Mucosa of descending colon (tissue), 3 donors: Measurements from ENCODE around the gene ZNF792. TPM values are rescaled to one million over a fixed set of nuclear protein-coding genes. Genes with fewer than 3 reads are reported as not detected.
"Not testable (repeated sequence)": the region's sequence is repeated elsewhere in the genome, so short reads cannot be mapped to it uniquely, and the experiment has no call there.

Source experiments
- ATAC-seq: fragments of 200-7000 bp; cut with Tn5 transposase; one replicate; pipeline ENCODE4 v1.9.1; 2020; ENCODE audit warnings: mild to moderate bottlenecking, moderate library complexity
- DNase-seq, 3 donors: peaks; one replicate each; pipeline ENCODE4 v3.0.0-alpha.2; 2020
- H3K36me3 ChIP-seq: fragments of 200-600 bp; one replicate; pipeline ENCODE4 v1.8.0; 2021; ENCODE audit warnings: low read depth, mild to moderate bottlenecking
- H3K4me1 ChIP-seq: fragments of 200-600 bp; one replicate; pipeline ENCODE4 v1.8.0; 2021; ENCODE audit warnings: low read depth, mild to moderate bottlenecking
- H3K4me3 ChIP-seq: fragments of 200-600 bp; one replicate; pipeline ENCODE4 v1.8.0; 2021; ENCODE audit warnings: mild to moderate bottlenecking
- H3K9me3 ChIP-seq: fragments of 200-600 bp; one replicate; pipeline ENCODE4 v1.8.0; 2021; ENCODE audit warnings: mild to moderate bottlenecking
- CTCF ChIP-seq: fragments of 200-600 bp; IDR thresholded peaks from one replicate; pipeline ENCODE4 v1.8.0; 2022; ENCODE audit warnings: antibody characterized with exemption, mild to moderate bottlenecking
- intact Hi-C, 2 donors: fragments of 100-400 bp; cut with DNase I in 1 of 2; cut with micrococcal nuclease in 1 of 2; formaldehyde crosslinking; loops; one replicate each; pipeline versions ENCODE4 v1.11.0 to v1.11.1; 2022; cut with DNase I, micrococcal nuclease
- total RNA-seq, 3 donors: library from RNA; stranded (reverse); fragmentation: NEBNext Ultra II Directional in 2 of 3; extraction: Animal tissue kit (Norgen Biotek cat#: 25700) in 2 of 3; gene quantifications; one replicate each; pipeline versions ENCODE4 v1.2.1 to v1.2.4, GENCODE V29; 2021 to 2023
- donor health status: DM: no; HTN: no; CAD: no; lungs with moderate emphysema.
- donor health status: DM: no; HTN: no; CAD: no.
- donor health status: DM: no; HTN: yes; CAD: no.

Gene ZNF792
- total RNA-seq, 3 donors from 2014 or later = 5.4 to 7.6 (median 6.7) TPM

- Histone ChIP-seq H3K4me1 (peaks cover 48% of the 10 kb centered on the region), H3K9me3 (no peaks in the 10 kb centered on the region), H3K36me3 (no peaks in the 10 kb centered on the region), H3K4me3 (peak within 1 kb of the TSS; percentile 59)
- ATAC-seq = peak; percentile 78
- peak; percentile 80 to 94 (median 87) for DNase-seq
- intact Hi-C loops = no loop called here
- TF ChIP-seq CTCF = no peak
These were observed 35.7 kb upstream of the ZNF792 start, which contains the start of gene GRAMD1A for GRCh38 chr19:34999498-35000337. GRAMD1A (plus strand) TSS chr19:35000323; CDS start chr19:35000479, 156 bp downstream.

GRCh38 chr19:34998777-34999497 lies 34.9 kb upstream of the ZNF792 start:
- no peak for ATAC-seq
- TF ChIP-seq CTCF = no peak
- H3K9me3 ChIP-seq = no peaks in the 10 kb centered on the region
- no peaks in the 10 kb centered on the region for H3K36me3 ChIP-seq
- no peak overlapping the region for H3K4me3 ChIP-seq
- intact Hi-C loops = no loop called here
- DNase-seq = peak in 1 of 3 donors; percentile 39
- H3K4me1 ChIP-seq = peaks cover 47% of the 10 kb centered on the region

DNA sequence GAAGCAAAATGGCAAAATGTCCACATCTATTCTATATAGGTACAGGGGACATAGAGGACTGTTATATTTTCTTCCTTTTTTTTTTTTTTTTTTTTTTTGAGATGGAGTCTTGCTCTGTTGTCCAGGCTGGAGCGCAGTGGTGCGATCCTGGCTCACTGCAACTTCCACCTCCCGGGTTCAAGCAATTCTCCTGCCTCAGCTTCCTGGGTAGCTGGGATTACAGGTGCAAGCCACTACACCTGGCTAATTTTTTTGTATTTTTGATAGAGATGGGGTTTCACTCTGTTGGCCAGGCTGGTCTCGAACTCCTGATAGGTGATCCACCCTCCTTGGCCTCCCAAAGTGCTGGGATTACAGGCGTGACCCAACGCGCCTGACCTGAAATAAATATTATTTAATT lies 34.2 kb upstream of the ZNF792 start:
- H3K4me3 ChIP-seq, H3K36me3 ChIP-seq, intact Hi-C loops, DNase-seq, H3K9me3 ChIP-seq, ATAC-seq: not testable (repeated sequence)
- peaks cover 40% of the 10 kb centered on the region for H3K4me1 ChIP-seq

- Histone ChIP-seq H3K9me3 (no peaks in the 10 kb centered on the region), H3K4me1 (peaks cover 33% of the 10 kb centered on the region), H3K36me3 (no peaks in the 10 kb centered on the region), H3K4me3 (no peak overlapping the region)
- ATAC-seq (no peak), DNase-seq (no peak)
- no peak for TF ChIP-seq CTCF
- intact Hi-C loops = no loop called here
These were observed 33.1 kb upstream of the ZNF792 start for GRCh38 chr19:34997071-34997617.

- peaks cover 17% of the 10 kb centered on the region for H3K4me1 ChIP-seq
- H3K36me3 ChIP-seq = no peaks in the 10 kb centered on the region
- H3K4me3 ChIP-seq = no peak overlapping the region
- DNase-seq (peak in 1 of 3 donors; percentile 27), ATAC-seq (peak; percentile 39)
- no peak for TF ChIP-seq CTCF
- intact Hi-C loops = no loop called here
- H3K9me3 ChIP-seq = no peaks in the 10 kb centered on the region
These were observed 31.5 kb upstream of the ZNF792 start for GRCh38 chr19:34995551-34995950.
